ENCODE data around the gene FAM222A.

The FAM222A gene

DNA sequence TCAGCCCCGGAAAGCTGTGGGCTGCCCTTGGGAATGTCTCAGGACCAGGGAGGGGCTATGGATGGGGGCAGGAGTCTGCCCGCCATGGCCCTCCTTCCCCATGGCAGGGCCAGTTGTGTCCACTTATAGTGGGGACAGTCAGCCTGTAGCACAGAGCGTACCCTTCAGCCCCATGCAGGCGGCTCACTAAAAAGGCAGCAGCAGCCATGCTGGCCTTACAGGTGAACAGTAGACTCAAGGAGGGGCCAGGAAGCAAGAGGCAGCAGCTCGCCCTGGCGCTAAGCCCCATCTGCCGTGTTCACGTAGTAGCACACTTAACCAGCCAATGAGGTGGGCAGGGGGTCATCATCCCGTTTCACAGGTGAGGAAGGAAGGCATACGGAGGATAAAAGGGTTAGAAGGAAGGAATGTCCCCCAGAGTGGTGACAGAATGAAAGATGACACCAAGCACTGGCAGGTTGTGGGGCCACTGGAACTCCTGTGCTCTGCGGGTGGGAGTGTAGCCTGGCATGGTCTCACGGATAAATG, 52.7 kb downstream of the FAM222A start:
- Mint-ChIP-seq H3K4me3 (no peak overlapping the region), H3K36me3 (no peaks in the 10 kb centered on the region), H3K4me1 (no peaks in the 10 kb centered on the region), H3K27ac (no peak overlapping the region), H3K27me3 (peaks cover 2% of the 10 kb centered on the region), H3K9me3 (no peaks in the 10 kb centered on the region)
- ATAC-seq (ENCODE audit: low read depth) (no peak), DNase-seq (ENCODE audit: low spot score in 2 of 2) (no peak)

DNA sequence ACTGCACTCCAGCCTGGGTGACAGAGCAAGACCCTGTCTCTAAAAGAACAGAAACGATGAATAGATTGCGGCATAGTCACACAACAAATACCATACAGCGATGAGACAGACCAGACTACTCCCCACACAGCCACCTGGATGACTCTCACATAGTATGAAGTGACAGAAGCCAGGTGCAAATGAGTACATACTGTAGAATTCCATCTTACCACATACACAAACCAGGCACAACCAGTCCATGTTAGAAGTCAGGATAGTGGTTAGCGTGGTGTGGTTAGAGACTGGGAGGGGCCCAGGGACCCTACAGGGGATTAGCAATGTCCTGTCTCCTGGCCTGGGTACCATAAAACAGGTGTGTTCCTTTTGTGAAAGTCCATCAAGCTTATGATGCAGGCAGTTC, 53.8 kb downstream of the FAM222A start:
- no peaks in the 10 kb centered on the region for H3K4me1 Mint-ChIP-seq
- H3K27me3 Mint-ChIP-seq = no peaks in the 10 kb centered on the region
- no peak overlapping the region for H3K27ac Mint-ChIP-seq
- DNase-seq (ENCODE audit: low spot score in 2 of 2) (no peak), ATAC-seq (ENCODE audit: low read depth) (no peak)
- no peak overlapping the region for H3K4me3 Mint-ChIP-seq
- H3K9me3 Mint-ChIP-seq = no peaks in the 10 kb centered on the region
- H3K36me3 Mint-ChIP-seq = no peaks in the 10 kb centered on the region

DNA sequence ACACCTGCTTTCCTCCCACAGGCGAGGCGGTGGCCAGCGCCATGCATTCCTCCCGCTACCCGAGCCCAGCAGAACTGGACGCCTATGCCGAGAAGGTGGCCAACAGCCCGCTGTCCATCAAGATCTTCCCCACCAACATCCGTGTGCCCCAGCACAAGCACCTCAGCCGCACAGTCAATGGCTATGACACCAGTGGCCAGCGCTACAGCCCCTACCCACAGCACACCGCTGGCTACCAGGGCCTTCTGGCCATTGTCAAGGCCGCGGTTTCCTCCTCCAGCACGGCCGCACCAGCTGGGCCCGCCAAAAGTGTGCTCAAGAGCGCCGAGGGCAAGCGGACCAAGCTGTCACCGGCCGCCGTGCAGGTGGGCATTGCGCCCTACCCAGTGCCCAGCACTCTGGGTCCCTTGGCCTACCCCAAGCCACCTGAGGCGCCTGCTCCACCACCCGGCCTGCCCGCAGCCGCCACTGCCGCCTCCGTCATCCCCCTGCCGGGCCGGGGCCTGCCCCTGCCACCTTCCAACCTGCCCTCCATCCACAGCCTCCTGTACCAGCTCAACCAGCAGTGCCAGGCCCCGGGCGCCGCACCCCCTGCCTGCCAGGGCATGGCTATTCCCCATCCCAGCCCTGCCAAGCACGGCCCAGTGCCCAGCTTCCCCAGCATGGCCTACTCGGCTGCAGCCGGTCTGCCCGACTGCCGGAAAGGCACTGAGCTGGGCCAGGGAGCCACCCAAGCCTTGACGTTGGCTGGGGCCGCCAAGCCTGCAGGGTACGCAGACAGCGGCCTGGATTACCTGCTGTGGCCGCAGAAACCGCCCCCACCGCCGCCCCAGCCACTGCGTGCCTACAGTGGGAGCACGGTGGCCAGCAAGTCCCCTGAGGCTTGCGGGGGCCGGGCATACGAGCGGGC, 54.6 kb downstream of the FAM222A start:
- no peak for DNase-seq (ENCODE audit: low spot score in 2 of 2)
- Mint-ChIP-seq H3K4me3 (no peak overlapping the region), H3K27ac (no peak overlapping the region), H3K4me1 (no peaks in the 10 kb centered on the region), H3K9me3 (no peaks in the 10 kb centered on the region), H3K27me3 (no peaks in the 10 kb centered on the region), H3K36me3 (no peaks in the 10 kb centered on the region)
- ATAC-seq (ENCODE audit: low read depth) = no peak

DNA sequence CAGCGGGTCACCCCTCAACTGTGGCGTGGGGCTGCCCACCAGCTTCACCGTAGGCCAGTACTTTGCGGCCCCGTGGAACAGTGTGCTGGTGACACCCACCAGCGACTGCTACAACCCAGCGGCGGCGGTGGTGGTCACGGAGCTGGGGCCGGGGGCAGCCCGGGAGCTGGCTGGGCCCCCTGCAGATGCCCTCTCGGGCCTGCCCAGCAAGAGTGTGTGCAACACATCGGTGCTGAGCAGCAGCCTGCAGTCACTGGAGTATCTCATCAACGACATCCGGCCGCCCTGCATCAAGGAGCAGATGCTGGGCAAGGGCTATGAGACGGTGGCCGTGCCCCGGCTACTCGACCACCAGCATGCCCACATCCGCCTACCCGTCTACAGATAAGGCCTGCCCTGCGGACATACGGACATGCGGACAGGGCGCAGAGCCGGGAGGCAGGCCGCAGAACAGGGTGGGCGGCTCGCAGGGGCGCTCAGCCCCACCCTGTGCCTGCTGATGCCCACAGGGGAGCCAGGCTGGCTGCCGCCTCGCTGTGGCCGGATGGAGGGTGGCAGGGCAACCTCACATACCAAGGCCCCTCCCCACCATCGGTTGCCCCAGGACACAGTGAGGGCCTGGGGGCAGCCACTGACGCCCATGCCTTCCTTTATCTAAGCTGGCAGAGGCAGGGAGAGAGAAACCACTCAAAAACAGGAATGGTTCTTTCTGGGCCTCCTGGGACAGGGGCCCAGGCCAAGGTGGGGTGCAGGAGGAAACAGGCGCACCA, 55.5 kb downstream of the FAM222A start:
- Mint-ChIP-seq H3K27me3 (peaks cover 2% of the 10 kb centered on the region), H3K4me3 (no peak overlapping the region), H3K9me3 (no peaks in the 10 kb centered on the region), H3K27ac (no peak overlapping the region), H3K4me1 (peaks cover 3% of the 10 kb centered on the region), H3K36me3 (no peaks in the 10 kb centered on the region)
- DNase-seq (ENCODE audit: low spot score in 2 of 2) (no peak), ATAC-seq (ENCODE audit: low read depth) (no peak)

DNA sequence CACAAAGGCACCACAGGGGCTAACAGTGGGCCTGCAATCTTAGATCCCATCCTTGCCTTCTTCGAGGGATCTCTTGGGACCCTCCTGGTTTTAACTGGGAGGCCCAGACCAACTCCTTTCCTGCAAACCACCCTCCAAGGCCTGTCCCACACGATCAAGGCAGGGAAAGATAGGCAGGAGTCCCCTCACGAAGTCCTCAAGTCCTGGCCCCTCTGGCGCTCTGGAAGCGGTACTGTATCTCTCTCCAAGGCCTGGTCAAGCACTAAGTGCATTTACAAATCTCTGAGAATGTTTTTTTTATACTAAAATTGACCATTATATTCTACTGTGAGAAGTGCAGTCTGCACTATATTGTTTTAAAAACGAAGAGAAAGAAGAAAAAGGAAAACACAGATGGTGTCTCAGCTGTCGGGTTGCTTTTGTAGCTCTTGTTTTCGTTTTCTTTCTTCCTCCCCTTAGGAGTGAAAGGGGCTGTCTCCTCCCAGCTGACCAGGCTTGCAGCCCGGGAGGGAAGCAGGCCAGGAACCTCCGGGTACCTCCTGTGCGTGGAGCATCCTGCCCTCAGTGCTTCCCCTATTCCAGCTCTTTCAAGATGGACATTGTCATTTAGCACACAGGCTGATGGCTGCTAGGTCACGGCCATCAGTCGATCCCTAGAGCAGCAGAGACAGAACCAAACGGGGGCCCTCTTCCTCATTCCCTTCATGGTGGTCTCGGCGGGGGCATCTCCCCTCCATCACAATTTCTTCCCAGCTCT, 56.7 kb downstream of the FAM222A start:
- Mint-ChIP-seq H3K4me1 (peaks cover 3% of the 10 kb centered on the region), H3K36me3 (no peaks in the 10 kb centered on the region), H3K27ac (no peak overlapping the region), H3K9me3 (no peaks in the 10 kb centered on the region), H3K4me3 (no peak overlapping the region), H3K27me3 (peaks cover 2% of the 10 kb centered on the region)
- ATAC-seq (ENCODE audit: low read depth) = no peak
- DNase-seq (ENCODE audit: low spot score in 2 of 2) = no peak

DNA sequence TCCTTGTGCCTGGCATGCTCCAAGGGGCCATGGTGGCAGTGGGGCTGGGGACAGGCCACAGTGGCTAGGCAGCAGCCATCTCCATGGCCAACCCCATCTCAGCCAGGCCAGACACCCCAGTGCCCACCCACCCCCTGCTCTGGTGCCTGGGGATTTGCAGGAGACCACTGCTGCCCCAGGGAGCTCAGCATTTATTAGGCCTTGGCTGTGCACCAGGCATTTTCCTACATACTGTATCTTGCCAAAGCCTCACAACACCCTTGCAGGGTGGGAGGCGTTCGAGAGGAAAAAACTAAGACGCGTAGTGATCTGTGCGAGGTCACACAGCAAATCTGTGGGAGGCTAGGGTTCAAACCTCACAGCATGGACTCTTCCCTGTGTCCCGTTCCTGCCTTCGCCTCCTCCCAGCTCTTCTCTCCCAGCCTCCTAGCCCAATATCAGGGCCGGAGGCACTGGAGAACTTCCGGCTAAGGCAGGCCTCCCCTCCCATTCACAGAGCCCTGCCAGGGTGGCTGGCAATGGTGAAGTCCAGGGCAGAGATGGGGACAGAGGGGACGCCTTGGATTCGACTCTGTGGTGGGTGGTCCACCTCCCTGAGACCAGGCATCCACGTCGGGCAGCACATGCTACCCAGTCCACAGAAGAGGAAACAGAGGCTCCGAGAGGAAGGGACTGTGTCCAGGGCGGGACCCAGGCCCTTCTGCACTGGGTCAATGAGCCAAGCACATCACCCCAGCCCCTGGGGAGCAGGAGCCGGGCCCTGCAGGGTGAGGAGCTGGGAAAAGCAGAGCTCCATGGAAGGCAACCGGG, 57.4 kb downstream of the FAM222A start:
- Mint-ChIP-seq H3K9me3 (no peaks in the 10 kb centered on the region), H3K4me3 (no peak overlapping the region), H3K27ac (no peak overlapping the region), H3K27me3 (peaks cover 2% of the 10 kb centered on the region), H3K4me1 (peaks cover 3% of the 10 kb centered on the region), H3K36me3 (no peaks in the 10 kb centered on the region)
- no peak for ATAC-seq (ENCODE audit: low read depth)
- no peak for DNase-seq (ENCODE audit: low spot score in 2 of 2)

DNA sequence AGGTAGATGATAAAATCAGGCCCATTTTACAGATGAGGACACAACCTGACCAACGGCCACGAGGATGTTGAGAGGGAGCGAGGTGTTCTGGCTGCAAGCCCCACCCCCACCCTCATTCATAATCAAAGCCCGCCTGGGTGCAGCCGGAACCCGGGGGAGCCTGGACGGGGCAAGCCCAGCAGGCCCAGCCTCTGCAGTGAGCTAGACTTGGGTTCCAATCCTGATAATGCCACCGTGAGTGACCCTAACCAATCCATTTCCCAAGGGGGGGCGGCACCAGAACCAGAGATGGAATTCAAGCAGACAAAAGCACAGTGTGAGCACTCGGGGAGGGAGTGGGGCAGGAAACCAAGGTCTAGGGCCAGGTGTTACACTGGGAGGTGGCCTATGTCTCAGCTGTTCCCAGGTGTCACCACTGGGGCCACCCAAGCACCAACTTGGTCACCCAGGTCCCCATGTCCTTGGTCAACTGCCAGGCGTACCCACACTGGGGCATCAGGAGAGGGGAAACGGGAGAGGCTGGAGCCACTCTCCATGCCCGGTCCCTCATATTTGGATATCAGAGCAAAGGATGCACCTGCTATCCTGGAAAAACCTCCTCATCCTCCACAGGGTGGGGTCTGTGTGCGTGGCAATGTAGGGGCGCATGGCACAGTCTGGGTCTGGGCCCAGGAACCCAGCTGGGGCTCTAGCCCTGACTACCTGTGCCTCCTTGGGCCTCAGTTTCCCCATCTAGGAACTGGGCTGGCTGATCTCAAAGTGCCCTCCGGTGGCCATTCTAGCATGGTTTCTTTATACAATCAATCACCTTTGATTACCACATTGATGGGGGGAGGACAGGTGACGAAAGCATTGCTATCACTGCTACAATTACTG, 58.4 kb downstream of the FAM222A start:
- Mint-ChIP-seq H3K4me1 (peaks cover 3% of the 10 kb centered on the region), H3K4me3 (no peak overlapping the region), H3K27me3 (peaks cover 4% of the 10 kb centered on the region), H3K27ac (no peak overlapping the region), H3K36me3 (no peaks in the 10 kb centered on the region), H3K9me3 (no peaks in the 10 kb centered on the region)
- ATAC-seq (ENCODE audit: low read depth) (no peak), DNase-seq (ENCODE audit: low spot score in 2 of 2) (no peak)

DNA sequence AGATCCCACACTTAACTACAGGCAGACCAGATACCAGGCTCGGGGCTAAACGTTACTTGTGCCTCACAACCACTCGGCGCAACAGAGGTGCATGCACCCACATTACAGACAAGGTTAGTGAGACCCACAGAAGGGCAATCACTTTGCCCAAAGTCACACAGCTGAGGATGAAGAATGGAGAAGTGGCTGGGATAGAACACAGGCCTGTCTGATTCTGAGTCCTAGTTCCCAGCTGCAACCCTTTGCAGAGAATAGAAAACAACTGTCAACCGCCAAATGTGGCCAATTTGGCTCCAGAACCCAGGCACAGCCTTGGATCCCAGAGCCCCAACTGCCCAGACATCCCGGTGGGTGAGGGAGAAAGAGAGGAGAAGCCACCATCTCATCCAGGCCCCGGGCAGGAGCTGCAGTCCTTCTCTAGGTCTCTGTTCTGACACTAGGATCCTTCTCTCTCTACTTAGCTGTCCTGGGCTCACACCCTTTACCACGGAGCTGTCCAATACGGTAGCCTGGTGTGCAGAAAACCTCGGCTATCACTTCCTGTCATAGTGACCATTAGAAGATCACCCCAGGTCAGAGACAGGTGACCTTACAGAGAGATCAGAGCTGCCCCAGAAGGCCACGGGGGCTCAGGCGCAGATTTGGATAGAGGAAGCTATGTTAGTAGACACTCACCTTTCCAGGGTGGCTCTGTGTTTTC, 59.1 kb downstream of the FAM222A start:
- Mint-ChIP-seq H3K4me1 (peaks cover 7% of the 10 kb centered on the region), H3K27ac (no peak overlapping the region), H3K9me3 (no peaks in the 10 kb centered on the region), H3K4me3 (no peak overlapping the region), H3K36me3 (no peaks in the 10 kb centered on the region), H3K27me3 (peaks cover 4% of the 10 kb centered on the region)
- DNase-seq (ENCODE audit: low spot score in 2 of 2) = no peak
- no peak for ATAC-seq (ENCODE audit: low read depth)

DNA sequence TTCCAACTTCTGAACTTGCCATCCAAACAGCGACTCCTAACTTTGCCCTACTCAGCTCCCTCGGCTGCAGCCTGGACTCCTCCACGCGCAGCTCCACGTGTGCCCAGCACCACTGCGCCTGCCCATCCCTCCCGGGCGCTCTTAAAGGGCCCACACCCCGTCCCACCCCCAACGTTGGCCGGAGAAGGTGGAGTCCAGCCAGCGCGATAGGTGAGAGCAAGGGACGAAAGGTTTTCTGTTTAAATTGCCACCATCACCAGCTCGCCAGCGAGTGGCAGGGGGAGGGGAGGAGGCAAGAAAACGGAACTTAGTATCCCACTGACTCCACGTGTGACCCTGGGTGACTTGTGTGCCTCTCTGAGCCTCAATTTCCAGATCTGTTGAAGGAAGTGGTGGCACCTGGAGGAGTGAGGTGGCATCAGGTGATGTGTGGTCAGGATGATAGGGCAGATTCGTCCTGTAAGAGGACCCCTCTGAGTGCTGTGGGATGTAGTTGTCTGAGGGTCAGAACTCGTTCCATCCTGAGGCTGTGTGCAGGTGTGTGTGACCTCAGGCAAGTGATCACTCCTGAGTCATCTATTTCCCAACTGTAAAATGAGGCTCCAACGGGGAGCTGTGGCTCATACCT, 59.9 kb downstream of the FAM222A start:
- H3K4me1 Mint-ChIP-seq = peaks cover 7% of the 10 kb centered on the region
- ATAC-seq (ENCODE audit: low read depth) (no peak), DNase-seq (ENCODE audit: low spot score in 2 of 2) (no peak)
- no peak overlapping the region for H3K27ac Mint-ChIP-seq
- no peaks in the 10 kb centered on the region for H3K9me3 Mint-ChIP-seq
- no peaks in the 10 kb centered on the region for H3K36me3 Mint-ChIP-seq
- H3K27me3 Mint-ChIP-seq = peaks cover 4% of the 10 kb centered on the region
- peak overlapping the region; percentile 1 for H3K4me3 Mint-ChIP-seq

DNA sequence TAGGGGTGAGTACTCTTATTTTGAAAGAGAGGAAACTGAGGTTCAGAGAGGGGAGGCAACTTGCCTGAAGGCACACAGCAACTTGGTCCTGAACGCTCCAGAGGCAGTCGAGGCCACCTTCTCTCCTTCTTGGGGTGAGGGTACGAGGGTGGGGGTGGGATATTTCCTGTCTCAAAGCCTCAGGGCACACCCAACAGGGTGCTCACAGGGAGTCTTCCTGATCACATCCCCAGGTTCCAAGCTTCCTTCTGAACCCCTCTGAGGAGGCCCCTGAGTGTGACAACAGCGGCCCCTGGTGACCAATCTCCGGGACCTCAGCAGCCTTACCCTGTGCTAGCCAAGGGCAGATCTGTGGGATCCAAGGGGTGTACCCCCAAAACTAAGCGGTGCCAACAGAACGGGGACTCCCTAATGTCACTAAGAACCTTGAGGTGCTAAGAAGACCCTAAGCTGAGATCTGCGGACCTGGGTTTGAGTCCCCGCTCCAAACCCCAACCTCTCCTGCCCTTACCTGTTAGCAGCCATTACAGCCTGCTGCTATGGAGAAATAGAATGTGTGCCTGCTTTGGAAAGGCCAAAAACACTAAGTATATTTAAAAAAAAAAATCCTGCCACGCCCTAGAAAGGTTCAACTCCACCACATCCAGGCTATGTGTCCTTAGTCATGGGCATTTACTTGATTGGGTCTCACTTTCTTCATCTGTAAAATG, 61.7 kb downstream of the FAM222A start:
- H3K4me3 Mint-ChIP-seq = no peak overlapping the region
- ATAC-seq (ENCODE audit: low read depth) (peak; percentile 82), DNase-seq (ENCODE audit: low spot score in 2 of 2) (peak; percentile 66 to 72)

DNA sequence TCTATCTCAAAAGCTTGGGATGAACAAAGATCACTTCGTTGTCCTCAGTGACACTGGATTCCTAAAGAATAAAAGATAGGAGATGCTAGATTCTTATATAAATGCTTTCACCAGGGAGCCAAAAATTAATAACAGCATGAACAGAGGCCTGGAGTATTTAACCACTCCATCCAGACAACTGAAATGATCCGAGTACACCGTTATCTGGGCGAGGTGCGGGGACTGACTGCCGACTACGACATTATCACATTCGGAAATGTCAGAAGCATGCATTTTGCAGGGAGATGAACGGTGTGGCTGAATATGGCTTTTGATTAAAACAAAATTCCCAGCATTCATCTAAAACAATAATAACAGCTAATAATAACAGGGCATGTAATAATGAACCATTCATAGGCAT, 63.0 kb downstream of the FAM222A start:
- Mint-ChIP-seq H3K27me3 (peaks cover 4% of the 10 kb centered on the region), H3K4me3 (no peak overlapping the region), H3K9me3 (no peaks in the 10 kb centered on the region), H3K36me3 (no peaks in the 10 kb centered on the region), H3K27ac (peak overlapping the region; percentile 48), H3K4me1 (peaks cover 7% of the 10 kb centered on the region)
- ATAC-seq (ENCODE audit: low read depth) = no peak
- no peak for DNase-seq (ENCODE audit: low spot score in 2 of 2)

More for the DNA sequence above, 61.7 kb downstream of the FAM222A start:
- H3K4me1 Mint-ChIP-seq = peaks cover 7% of the 10 kb centered on the region
- no peaks in the 10 kb centered on the region for H3K36me3 Mint-ChIP-seq
- no peaks in the 10 kb centered on the region for H3K9me3 Mint-ChIP-seq
- peaks cover 4% of the 10 kb centered on the region for H3K27me3 Mint-ChIP-seq
- no peak overlapping the region for H3K27ac Mint-ChIP-seq
